ENCODE results near the gene CCDC6. TPM values are rescaled to one million over a fixed set of nuclear protein-coding genes. Genes with fewer than 3 reads are reported as not detected.

The CCDC6 gene
- total RNA-seq, 1 experiment from 2014 or later, result 58.4 TPM

DNA sequence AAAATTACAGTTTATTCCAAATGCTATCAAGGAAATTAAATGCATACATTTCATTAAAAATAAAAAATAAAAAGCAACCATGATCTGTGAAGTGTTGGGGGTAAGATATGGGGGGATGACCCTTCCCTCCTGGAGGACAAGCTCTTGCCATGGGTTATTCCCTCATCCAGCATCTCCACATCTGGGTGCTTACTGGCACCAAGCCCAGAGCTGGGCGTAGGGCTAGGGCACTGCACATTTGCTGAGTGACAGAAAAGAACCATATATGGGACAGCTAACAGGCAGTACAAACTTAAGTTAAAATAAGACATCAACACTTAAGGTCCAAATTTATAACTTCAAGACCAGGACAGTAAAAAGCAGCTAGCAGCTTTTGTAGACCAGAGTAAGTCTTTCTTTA, 10.2 kb downstream of the CCDC6 start:
- Histone ChIP-seq H3K23me2 (ENCODE audit: insufficient read length, low read depth, low read length, poor library complexity, severe bottlenecking) (no peaks in the 10 kb centered on the region), H3K18ac (ENCODE audit: insufficient read length, low read depth, low read length) (no peak overlapping the region), H3K4ac (ENCODE audit: low read depth, low read length) (no peak overlapping the region), H3K14ac (ENCODE audit: insufficient read depth, low read length) (no peak overlapping the region), H4K8ac (replicated peaks; ENCODE audit: insufficient read length, low read depth, low read length) (no peak overlapping the region), H4K5ac (ENCODE audit: insufficient read length, low read depth, low read length) (no peak overlapping the region), H3K56ac (ENCODE audit: insufficient read length, low read depth, low read length) (no peak overlapping the region), H2BK120ac (ENCODE audit: low read depth, low read length, poor library complexity, severe bottlenecking) (no peak overlapping the region), H4K91ac (ENCODE audit: insufficient read length, low read depth, low read length) (no peak overlapping the region), H2BK15ac (ENCODE audit: low read depth, low read length) (no peak overlapping the region), H2AFZ (ENCODE audit: low read length) (no peak overlapping the region), H3K4me1 (ENCODE audit: insufficient read depth, low read length) (peaks cover 12% of the 10 kb centered on the region), H3K27me3 (ENCODE audit: insufficient read depth, low read length) (no peaks in the 10 kb centered on the region), H3K79me2 (ENCODE audit: insufficient read depth, low read length) (peaks cover 58% of the 10 kb centered on the region), H2AK5ac (ENCODE audit: insufficient read length, low read length) (no peak overlapping the region), H4K20me1 (ENCODE audit: control insufficient read depth, insufficient read depth, insufficient read length) (no peaks in the 10 kb centered on the region), H2BK12ac (ENCODE audit: insufficient read length, low read depth, low read length) (no peak overlapping the region), H3K9ac (ENCODE audit: extremely low read depth, insufficient read length, low read length) (no peak overlapping the region), H3K9me3 (ENCODE audit: control insufficient read depth, low read depth, low read length) (no peaks in the 10 kb centered on the region), H3K4me2 (ENCODE audit: insufficient read depth, insufficient read length, low read length) (no peak overlapping the region), H3K79me1 (ENCODE audit: insufficient read depth, low read depth, low read length, poor library complexity, severe bottlenecking) (peaks cover 7% of the 10 kb centered on the region), H3K23ac (ENCODE audit: insufficient read length, low read depth, low read length) (no peak overlapping the region), H2BK5ac (ENCODE audit: insufficient read length, low read length) (no peak overlapping the region), H3T11ph (ENCODE audit: low read length) (no peak overlapping the region), H3K27ac (ENCODE audit: insufficient read length, low read depth, low read length) (no peak overlapping the region), H2BK20ac (ENCODE audit: low read depth, low read length, poor library complexity, severe bottlenecking) (no peak overlapping the region)
- no CpG with 5 or more reads among the region's 1 CpG for WGBS (ENCODE audit: extremely low coverage, insufficient read length, low lambda C conversion rate)
- Mint-ChIP-seq H3K9me3 (no peaks in the 10 kb centered on the region), H3K27ac (peak overlapping the region in 2 of 3 experiments; percentile 8 to 23; a peak in 1 of 7 replicates), H3K36me3 (ENCODE audit: insufficient read depth in 1 of 3, low read depth in 3 of 3) (peaks cover 0 to 4% (median 3%) of the 10 kb centered on the region in 3 experiments; a peak in 4 of 7 replicates), H3K4me3 (no peak overlapping the region), H3K4me1 (peaks cover 77 to 78% of the 10 kb centered on the region in 2 experiments), H3K27me3 (ENCODE audit: low read depth) (no peaks in the 10 kb centered on the region)
- TF ChIP-seq, protein P1, sequence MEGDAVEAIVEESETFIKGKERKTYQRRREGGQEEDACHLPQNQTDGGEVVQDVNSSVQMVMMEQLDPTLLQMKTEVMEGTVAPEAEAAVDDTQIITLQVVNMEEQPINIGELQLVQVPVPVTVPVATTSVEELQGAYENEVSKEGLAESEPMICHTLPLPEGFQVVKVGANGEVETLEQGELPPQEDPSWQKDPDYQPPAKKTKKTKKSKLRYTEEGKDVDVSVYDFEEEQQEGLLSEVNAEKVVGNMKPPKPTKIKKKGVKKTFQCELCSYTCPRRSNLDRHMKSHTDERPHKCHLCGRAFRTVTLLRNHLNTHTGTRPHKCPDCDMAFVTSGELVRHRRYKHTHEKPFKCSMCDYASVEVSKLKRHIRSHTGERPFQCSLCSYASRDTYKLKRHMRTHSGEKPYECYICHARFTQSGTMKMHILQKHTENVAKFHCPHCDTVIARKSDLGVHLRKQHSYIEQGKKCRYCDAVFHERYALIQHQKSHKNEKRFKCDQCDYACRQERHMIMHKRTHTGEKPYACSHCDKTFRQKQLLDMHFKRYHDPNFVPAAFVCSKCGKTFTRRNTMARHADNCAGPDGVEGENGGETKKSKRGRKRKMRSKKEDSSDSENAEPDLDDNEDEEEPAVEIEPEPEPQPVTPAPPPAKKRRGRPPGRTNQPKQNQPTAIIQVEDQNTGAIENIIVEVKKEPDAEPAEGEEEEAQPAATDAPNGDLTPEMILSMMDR (conservative IDR thresholded peaks at IDR 0.05), result no peak
- DNase-seq, result no peak
